ENCODE results near the gene DOCK3.
A peak's percentile ranks its signal among the peaks of the same experiment; 100 is the strongest.
"Not testable (repeated sequence)": the region's sequence is repeated elsewhere in the genome, so short reads cannot be mapped to it uniquely, and the experiment has no call there.

The DOCK3 gene

GRCh38 chr3:51282931-51283330 is 608.2 kb downstream of the DOCK3 start:
- H3K4me3 ChIP-seq (ENCODE audit: low read depth, low read length), result no peak overlapping the region
- DNase-seq (ENCODE audit: low read depth), result no peak
- no peak for TF ChIP-seq CTCF (IDR thresholded peaks at IDR 0.05; ENCODE audit: insufficient read depth, low read depth, low read length, missing control alignments)

GRCh38 chr3:51283421-51283820 is 608.7 kb downstream of the DOCK3 start:
- TF ChIP-seq CTCF (IDR thresholded peaks at IDR 0.05; ENCODE audit: insufficient read depth, low read depth, low read length, missing control alignments), result no peak
- no peak overlapping the region for H3K4me3 ChIP-seq (ENCODE audit: low read depth, low read length)
- DNase-seq (ENCODE audit: low read depth), result no peak

- DNase-seq (ENCODE audit: low read depth), result peak; percentile 46
- TF ChIP-seq CTCF (IDR thresholded peaks at IDR 0.05; ENCODE audit: insufficient read depth, low read depth, low read length, missing control alignments), result no peak
- no peak overlapping the region for H3K4me3 ChIP-seq (ENCODE audit: low read depth, low read length)
These were observed 620.9 kb downstream of the DOCK3 start for GRCh38 chr3:51295625-51296024.

GRCh38 chr3:51297333-51297732 is 622.6 kb downstream of the DOCK3 start:
- no peak for TF ChIP-seq CTCF (IDR thresholded peaks at IDR 0.05; ENCODE audit: insufficient read depth, low read depth, low read length, missing control alignments)
- H3K4me3 ChIP-seq (ENCODE audit: low read depth, low read length), result no peak overlapping the region
- no peak for DNase-seq (ENCODE audit: low read depth)

DNA sequence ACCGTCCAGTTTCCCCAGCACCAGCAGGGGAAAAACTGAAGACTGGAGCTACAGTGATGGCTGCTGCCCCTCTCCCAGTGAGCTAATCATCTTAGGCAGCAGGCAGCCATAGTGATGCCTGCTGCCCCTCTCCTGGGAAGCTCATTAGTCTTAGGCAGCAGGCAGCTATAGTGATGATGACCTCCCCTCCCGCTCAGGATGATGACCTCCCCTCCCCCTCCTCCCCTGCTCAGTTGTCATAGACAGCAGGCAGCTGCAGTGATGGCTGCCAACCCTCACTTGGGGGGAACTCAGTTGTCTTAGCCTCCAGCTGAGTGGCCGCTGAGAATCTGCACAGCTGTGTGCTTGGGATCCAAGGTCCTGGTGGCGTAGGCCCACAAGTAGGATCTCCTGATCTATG is 629.5 kb downstream of the DOCK3 start:
- DNase-seq (ENCODE audit: low read depth), result no peak
- no peak for TF ChIP-seq CTCF (IDR thresholded peaks at IDR 0.05; ENCODE audit: insufficient read depth, low read depth, low read length, missing control alignments)
- H3K4me3 ChIP-seq (ENCODE audit: low read depth, low read length), result no peak overlapping the region

DNA sequence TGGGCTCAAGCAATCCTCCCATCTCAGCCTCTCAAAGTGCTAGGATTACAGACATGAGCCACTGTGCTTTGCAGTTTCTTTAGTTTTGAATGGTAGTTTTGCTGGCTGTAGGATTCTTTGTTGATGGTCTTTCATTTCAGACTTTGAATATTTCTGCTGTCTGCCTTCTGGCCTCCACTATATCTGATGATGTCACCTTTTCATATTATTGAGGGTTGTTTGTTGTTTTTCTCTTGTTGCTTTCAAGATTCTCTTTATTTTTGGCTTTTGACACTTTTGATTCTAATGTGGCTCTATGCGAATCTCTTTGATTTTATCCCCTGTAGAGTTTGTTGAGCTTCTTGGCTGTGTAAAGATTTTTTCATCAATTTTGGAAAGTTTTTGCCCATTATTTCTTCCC is 631.4 kb downstream of the DOCK3 start:
- no peak for TF ChIP-seq CTCF (IDR thresholded peaks at IDR 0.05; ENCODE audit: insufficient read depth, low read depth, low read length, missing control alignments)
- no peak for DNase-seq (ENCODE audit: low read depth)
- no peak overlapping the region for H3K4me3 ChIP-seq (ENCODE audit: low read depth, low read length)

GRCh38 chr3:51307458-51307857 is 632.7 kb downstream of the DOCK3 start:
- no peak overlapping the region for H3K4me3 ChIP-seq (ENCODE audit: low read depth, low read length)
- no peak for DNase-seq (ENCODE audit: low read depth)
- no peak for TF ChIP-seq CTCF (IDR thresholded peaks at IDR 0.05; ENCODE audit: insufficient read depth, low read depth, low read length, missing control alignments)

- not testable (repeated sequence) for DNase-seq (ENCODE audit: low read depth)
These were observed 633.3 kb downstream of the DOCK3 start for GRCh38 chr3:51307945-51308607.

More at GRCh38 chr3:51307945-51308607, 633.3 kb downstream of the DOCK3 start:
- not testable (repeated sequence) for H3K4me3 ChIP-seq (ENCODE audit: low read depth, low read length)
